Sigmoid colon (tissue), 7 donors: ENCODE data around the gene P2RY8. TPM values are rescaled to one million over a fixed set of nuclear protein-coding genes. Genes with fewer than 3 reads are reported as not detected.

ENCODE experiments used
- DNase-seq: peaks from one replicate; pipeline ENCODE4 v3.0.0-alpha.2; 2019
- H3K27ac ChIP-seq, 4 donors: fragments of 200-600 bp; sonication (generic); one replicate each; pipeline ENCODE4 v1.5.1; 2016 to 2019; ENCODE audit warnings: mild to moderate bottlenecking in 1 of 4
- H3K27me3 ChIP-seq, 3 donors: fragments of 200-600 bp; sonication (generic); one replicate each; pipeline ENCODE4 v1.5.1; 2019; ENCODE audit warnings: mild to moderate bottlenecking in 1 of 3
- H3K36me3 ChIP-seq, 4 donors: fragments of 200-600 bp; sonication (generic); one replicate each; pipeline ENCODE4 v1.5.1; 2016 to 2019
- H3K4me1 ChIP-seq, 4 donors: fragments of 200-600 bp; sonication (generic); one replicate each; pipeline ENCODE4 v1.5.1; 2017 to 2019
- H3K4me3 ChIP-seq, 4 donors: fragments of 200-600 bp; sonication (generic); one replicate each; pipeline ENCODE4 v1.5.1; 2017 to 2019; ENCODE audit warnings: mild to moderate bottlenecking in 2 of 4, moderate library complexity in 1 of 4
- H3K9me3 ChIP-seq, 4 donors: fragments of 200-600 bp in 3 of 4; sonication (generic) in 3 of 4; one replicate each; pipeline versions ENCODE4 v1.5.1 to v1.6.1; 2013 to 2019
- CTCF ChIP-seq, 4 experiments: fragments of 450-650 bp in 3 of 4; fragments of 200-600 bp in 1 of 4; IDR thresholded peaks; one replicate each; pipeline ENCODE4 v1.5.1; 2016 to 2019; ENCODE audit warnings: antibody characterized with exemption in 4 of 4, mild to moderate bottlenecking in 3 of 4, moderate library complexity in 2 of 4
- EP300 ChIP-seq, 4 donors: sonication (generic); formaldehyde crosslinking; IDR thresholded peaks; one replicate each; pipeline ENCODE4 v1.6.1; 2017; ENCODE audit warnings: antibody characterized with exemption in 4 of 4
- POLR2A ChIP-seq, 2 donors: fragments of 450-650 bp; IDR thresholded peaks; one replicate each; pipeline ENCODE4 v1.6.1; 2016; ENCODE audit warnings: antibody characterized with exemption in 2 of 2, mild to moderate bottlenecking in 2 of 2, moderate library complexity in 2 of 2
- POLR2AphosphoS5 ChIP-seq, 4 donors: sonication (generic); formaldehyde crosslinking; IDR thresholded peaks; one replicate each; pipeline ENCODE4 v1.6.1; 2017; ENCODE audit warnings: antibody characterized with exemption in 4 of 4
- WGBS, 2 donors: extraction: QIAGEN DNeasy Blood & Tissue Kit; methylation state at CpG; one replicate each; pipeline ENCODE4 v1.1.7; 2013; 5-methylcytosine and 5-hydroxymethylcytosine counted together
- intact Hi-C: fragments of 100-400 bp; cut with DNase I; formaldehyde crosslinking; loops from one replicate; pipeline ENCODE4 v1.15.1; 2023
- polyA plus RNA-seq, 3 donors: library from polyadenylated mRNA; stranded (reverse); fragments of 200-250 nt; gene quantifications; one replicate each; pipeline ENCODE4 v1.2.3, GENCODE V29; 2013
- total RNA-seq, 4 donors: library from RNA; depleted of rRNA; stranded (reverse); fragments of >200 nt; gene quantifications; one replicate each; pipeline ENCODE4 v1.1.0, GENCODE V29; 2016
- donor health status: healthy with polysubstance abuse.
- donor health status: Bipolar disorder and iron deficiency.
- donor health status: healthy.

Gene P2RY8
- total and polyA plus RNA-seq, 7 donors: 0.28 to 15.0 (median 0.87) TPM; not detected in 1

DNA sequence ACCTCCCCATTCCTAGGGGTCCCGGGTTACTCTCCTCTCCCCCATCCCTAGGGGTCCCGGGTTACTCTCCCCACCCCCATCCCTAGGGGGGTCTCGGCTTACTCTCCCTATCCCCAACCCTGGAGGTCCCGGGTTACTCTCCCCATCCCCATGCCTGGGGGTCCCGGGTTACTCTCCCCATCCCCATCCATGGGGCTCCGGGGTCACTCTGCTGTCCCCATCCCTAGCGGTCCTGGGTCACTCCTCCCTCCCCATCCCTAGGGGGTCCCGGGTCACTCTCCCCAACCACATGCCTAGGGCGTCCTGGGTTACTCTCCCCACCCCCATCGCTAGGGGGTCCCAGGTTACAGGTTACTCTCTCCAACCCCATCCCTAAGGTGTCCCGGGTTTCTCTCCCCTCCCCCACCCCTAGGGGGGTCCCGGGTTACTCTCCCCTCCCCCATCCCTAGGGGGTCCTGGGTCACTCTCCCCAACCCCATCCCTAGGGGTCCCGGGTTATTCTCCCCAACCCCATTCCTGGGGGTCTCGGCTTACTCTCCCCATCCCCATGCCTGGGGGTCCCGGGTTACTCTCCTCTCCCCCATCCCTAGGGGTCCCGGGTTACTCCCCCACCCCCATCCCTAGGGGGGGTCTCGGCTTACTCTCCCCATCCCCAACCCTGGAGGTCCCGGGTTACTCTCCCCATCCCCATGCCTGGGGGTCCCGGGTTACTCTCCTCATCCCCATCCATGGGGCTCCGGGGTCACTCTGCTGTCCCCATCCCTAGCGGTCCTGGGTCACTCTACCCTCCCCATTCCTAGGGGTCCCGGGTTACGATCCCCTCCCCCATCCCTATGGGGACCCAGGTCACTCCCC is 85.1 kb downstream of the P2RY8 start:
- no peaks in the 10 kb centered on the region for H3K36me3 ChIP-seq
- peak; percentile 80 for DNase-seq
- H3K27ac ChIP-seq: peak overlapping the region; percentile 85 to 92 (median 88)
- H3K4me3 ChIP-seq: peak overlapping the region; percentile 86 to 99 (median 94)
- no peak for TF ChIP-seq POLR2AphosphoS5 (IDR thresholded peaks at IDR 0.05)
- no peak for TF ChIP-seq POLR2A (IDR thresholded peaks at IDR 0.05)
- no peak for TF ChIP-seq CTCF (IDR thresholded peaks at IDR 0.05)
- TF ChIP-seq EP300 (IDR thresholded peaks at IDR 0.05): no peak
- peaks cover 0 to 33% (median 27%) of the 10 kb centered on the region in 4 donors for H3K4me1 ChIP-seq
- no peaks in the 10 kb centered on the region for H3K27me3 ChIP-seq
- H3K9me3 ChIP-seq: no peaks in the 10 kb centered on the region
- intact Hi-C loops: loop anchor here (1.0 to 5.0 kb wide), 6 partner anchors 60 to 1240 kb away; partner anchors contain the start of genes CD99, GTPBP6 and SLC25A6
- WGBS, 2 donors: 31% methylated on average over 23 of the region's 23 CpGs

DNA sequence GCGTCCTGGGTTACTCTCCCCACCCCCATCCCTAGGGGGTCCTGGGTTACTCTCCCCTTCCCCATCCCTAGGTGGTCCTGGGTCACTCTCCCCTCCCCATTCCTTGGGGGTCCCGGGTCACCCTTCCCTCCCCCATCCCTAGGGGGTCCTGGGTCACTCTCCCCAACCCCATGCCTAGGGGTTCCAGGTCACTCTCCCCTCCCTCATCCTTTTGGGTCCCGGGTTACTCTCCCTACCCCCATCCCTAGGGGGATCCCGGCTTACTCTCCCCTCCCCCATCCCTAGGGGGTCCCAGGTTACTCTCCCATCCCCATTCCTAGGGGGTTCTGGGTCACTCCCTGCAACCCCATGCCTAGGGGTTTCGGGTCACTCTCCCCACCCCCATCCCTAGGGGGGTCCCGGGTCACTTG is 85.7 kb downstream of the P2RY8 start:
- Histone ChIP-seq H3K4me1 (peaks cover 0 to 33% (median 27%) of the 10 kb centered on the region in 4 donors), H3K27ac (peak overlapping the region in 3 of 4 donors; percentile 86 to 92 (median 89)), H3K9me3 (no peaks in the 10 kb centered on the region), H3K36me3 (no peaks in the 10 kb centered on the region), H3K4me3 (peak overlapping the region in 1 of 4 donors; percentile 99), H3K27me3 (no peaks in the 10 kb centered on the region)
- peak; percentile 66 for DNase-seq
- TF ChIP-seq POLR2A (IDR thresholded peaks at IDR 0.05): no peak
- no peak for TF ChIP-seq POLR2AphosphoS5 (IDR thresholded peaks at IDR 0.05)
- TF ChIP-seq EP300 (IDR thresholded peaks at IDR 0.05): no peak
- TF ChIP-seq CTCF (IDR thresholded peaks at IDR 0.05): no peak
- 81 to 92% methylated on average over 6 of the region's 6 CpGs for WGBS, 2 donors
- intact Hi-C loops: loop anchor here (5.0 kb wide), 5 partner anchors 876 to 1241 kb away; partner anchors contain the start of genes CD99 and GTPBP6

GRCh38 chrX:1450361-1451161 is 86.4 kb downstream of the P2RY8 start:
- Histone ChIP-seq H3K36me3 (no peaks in the 10 kb centered on the region), H3K27me3 (no peaks in the 10 kb centered on the region), H3K27ac (no peak overlapping the region), H3K4me3 (no peak overlapping the region), H3K9me3 (no peaks in the 10 kb centered on the region), H3K4me1 (peaks cover 0 to 33% (median 27%) of the 10 kb centered on the region in 4 donors)
- peak; percentile 54 for DNase-seq
- TF ChIP-seq EP300 (IDR thresholded peaks at IDR 0.05): no peak
- no peak for TF ChIP-seq POLR2AphosphoS5 (IDR thresholded peaks at IDR 0.05)
- TF ChIP-seq POLR2A (IDR thresholded peaks at IDR 0.05): no peak
- no peak for TF ChIP-seq CTCF (IDR thresholded peaks at IDR 0.05)
- intact Hi-C loops: loop anchor here (5.0 kb wide), 5 partner anchors 877 to 1242 kb away; partner anchors contain the start of genes CD99 and GTPBP6
- 80 to 84% methylated on average over 9 of the region's 9 CpGs for WGBS, 2 donors

DNA sequence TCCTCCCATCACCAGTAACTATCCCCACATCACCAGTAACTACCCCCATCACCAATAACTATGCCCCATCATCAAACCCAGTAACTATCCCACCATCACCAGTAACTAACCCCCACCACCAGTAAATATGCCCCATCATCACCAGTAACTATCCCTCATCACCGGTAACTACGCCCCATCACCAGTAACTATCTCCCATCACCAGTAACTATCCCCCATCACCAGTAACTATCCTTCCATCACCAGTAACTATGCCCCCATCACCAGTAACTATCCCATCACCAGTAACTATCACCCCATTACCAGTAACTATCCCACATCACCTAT is 87.2 kb downstream of the P2RY8 start:
- Histone ChIP-seq H3K27ac (no peak overlapping the region), H3K27me3 (no peaks in the 10 kb centered on the region), H3K4me1 (peaks cover 0 to 35% (median 31%) of the 10 kb centered on the region in 4 donors), H3K9me3 (no peaks in the 10 kb centered on the region), H3K36me3 (no peaks in the 10 kb centered on the region), H3K4me3 (no peak overlapping the region)
- 96 to 98% methylated on average over 2 of the region's 2 CpGs for WGBS, 2 donors
- no peak for TF ChIP-seq EP300 (IDR thresholded peaks at IDR 0.05)
- no peak for TF ChIP-seq POLR2A (IDR thresholded peaks at IDR 0.05)
- TF ChIP-seq CTCF (IDR thresholded peaks at IDR 0.05): no peak
- DNase-seq: no peak
- intact Hi-C loops: loop anchor here (5.0 kb wide), 5 partner anchors 878 to 1243 kb away; partner anchors contain the start of genes CD99 and GTPBP6
